ENCODE data around the gene NCKAP5.

DNA sequence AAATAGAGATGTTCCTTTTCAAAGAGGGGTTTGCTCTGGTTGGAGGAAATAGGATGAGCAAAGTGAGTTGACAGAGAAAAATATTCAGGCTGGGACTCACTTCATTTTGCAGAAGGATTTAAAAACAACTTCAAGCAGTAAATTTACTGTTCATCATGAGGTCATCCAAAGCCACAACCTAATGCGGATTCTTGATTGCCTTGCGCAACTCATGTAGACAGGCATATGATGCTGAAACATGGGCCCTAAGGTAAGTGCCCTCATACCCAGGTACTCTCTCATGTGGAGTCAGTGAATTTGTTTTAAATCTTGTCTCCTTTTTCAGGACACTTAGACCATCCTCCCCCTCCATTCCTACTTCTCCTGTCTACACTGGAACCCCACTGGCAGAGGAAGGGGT, 846.3 kb downstream of the NCKAP5 start:
- TF ChIP-seq RAD21 (IDR thresholded peaks at IDR 0.05) (no peak), FOXA2 (IDR thresholded peaks at IDR 0.05) (no peak)
- TF ChIP-seq, protein P1, sequence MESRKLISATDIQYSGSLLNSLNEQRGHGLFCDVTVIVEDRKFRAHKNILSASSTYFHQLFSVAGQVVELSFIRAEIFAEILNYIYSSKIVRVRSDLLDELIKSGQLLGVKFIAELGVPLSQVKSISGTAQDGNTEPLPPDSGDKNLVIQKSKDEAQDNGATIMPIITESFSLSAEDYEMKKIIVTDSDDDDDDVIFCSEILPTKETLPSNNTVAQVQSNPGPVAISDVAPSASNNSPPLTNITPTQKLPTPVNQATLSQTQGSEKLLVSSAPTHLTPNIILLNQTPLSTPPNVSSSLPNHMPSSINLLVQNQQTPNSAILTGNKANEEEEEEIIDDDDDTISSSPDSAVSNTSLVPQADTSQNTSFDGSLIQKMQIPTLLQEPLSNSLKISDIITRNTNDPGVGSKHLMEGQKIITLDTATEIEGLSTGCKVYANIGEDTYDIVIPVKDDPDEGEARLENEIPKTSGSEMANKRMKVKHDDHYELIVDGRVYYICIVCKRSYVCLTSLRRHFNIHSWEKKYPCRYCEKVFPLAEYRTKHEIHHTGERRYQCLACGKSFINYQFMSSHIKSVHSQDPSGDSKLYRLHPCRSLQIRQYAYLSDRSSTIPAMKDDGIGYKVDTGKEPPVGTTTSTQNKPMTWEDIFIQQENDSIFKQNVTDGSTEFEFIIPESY (IDR thresholded peaks at IDR 0.05) = no peak
